ENCODE results near the gene HAND1.
A peak's percentile ranks its signal among the peaks of the same experiment; 100 is the strongest.

HAND1 gene

GRCh38 chr5:154477382-154478223 lies 424 bp downstream of the HAND1 start:
- no peak for DNase-seq

DNA sequence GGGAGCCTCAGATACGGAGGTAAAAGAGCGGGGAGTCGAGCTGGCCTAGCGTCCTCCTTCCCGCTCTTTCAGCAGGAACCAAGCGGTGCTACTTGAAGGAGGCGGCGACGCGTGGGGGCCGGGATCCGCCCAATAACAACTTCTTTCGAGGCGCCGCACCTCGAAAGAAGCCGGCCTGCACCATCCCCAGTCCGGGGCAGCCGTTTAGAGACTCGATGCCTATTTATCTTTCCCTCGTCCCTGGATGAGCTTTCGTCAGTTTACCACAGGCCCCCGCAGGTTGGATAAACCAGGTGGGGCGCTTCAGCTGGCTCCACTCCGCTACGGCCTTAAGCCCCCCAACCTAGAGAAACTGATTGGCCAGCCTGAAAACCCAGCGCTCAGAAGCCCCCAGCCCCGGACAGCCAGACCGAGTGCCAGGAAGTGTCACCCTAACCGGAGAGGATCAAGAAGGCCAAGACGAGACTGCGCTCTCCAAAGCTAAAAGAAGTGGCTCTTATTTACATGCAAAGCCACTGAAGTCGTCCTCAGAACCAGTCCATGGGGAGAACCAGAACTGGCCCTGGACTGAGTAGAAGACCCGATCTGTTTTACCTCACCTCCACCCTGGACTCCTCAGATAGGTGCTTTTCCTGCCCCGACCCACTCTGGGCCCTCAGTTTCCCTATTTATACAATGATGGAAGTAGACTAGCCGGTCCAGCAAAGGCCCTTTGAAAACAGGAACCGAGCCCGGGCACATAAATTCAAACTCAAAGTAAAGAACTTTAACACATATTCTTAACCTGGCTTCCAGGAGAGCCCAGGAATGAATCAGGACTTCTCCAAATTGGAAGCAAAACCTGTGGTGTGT lies 1.4 kb downstream of the HAND1 start:
- DNase-seq: no peak

DNA sequence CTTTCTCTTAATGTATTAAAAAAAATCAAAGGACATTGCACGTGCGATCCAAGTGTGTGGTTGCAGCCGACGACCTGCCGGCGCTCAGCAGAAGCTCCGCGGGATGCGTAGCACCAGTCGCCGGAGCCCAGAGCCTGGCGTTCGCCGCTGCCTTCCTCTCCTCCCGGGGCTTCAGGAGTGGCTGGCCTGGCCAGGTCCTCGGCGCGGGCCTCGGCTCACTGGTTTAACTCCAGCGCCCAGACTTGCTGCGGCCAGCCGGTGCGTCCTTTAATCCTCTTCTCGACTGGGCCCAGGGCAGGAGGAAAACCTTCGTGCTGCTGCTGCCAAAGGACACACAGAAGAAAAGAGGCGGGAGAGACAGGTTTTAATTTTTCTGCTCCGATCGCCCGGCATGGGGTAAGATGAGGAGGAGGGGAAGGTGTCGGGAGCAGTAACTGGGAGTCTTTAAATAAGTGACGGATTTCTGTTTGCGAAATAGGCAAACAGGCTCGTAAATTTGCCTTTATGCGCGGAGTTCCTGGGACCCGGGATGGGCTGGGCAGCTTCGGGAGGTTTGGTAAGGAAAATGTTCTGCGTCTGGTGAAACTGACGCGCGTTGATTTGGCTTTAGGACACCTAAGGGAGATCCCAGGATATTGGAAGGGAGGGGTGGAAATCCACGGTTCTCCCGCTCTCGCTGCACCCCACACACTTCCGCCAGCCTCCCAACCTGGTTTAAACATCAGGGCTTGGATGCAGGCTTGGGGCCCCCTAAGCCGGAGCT lies 2.3 kb downstream of the HAND1 start:
- no peak for DNase-seq

DNA sequence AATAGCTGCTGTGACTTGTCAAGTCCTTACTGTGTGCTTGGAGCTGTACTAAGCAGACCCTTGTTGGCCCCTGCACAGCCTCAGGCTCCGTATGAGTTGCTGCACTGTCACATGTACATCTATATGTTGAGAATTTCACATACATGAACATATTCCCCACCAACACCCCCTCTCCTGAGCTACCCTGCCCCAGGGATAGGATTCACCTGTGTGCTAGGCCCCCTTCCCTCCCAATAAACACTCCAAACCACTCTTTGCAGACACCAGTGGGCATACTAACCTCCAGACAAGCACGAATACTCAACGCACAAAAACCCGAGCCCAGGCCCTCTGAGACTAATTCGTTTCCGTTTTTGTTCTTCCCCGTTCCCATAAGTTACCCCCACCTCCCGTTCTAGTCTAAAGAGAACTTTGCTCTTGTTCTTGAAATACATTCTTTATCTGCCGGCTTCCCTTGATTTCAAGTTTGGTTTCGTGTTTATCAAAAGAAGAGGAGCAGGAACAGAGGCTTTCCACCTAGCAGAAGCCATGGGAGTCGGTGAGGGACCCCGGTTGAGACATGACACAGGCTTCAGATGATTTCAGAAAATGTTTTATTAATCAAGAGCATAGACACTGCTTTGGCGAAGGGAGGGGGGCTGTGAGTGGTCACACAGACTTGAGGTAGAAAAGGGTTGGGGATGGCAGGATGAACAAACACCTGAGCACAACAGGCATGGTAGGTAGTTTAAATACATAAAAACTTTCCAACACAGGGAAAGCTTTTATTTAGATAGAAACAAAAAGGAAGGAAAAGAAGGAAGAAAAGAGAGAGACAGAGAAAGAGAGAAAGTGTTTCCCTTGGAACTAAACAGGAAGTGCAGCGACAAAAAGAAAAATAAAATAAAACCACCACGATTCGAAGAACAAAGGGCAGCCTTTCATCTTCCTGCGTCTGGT lies 3.4 kb downstream of the HAND1 start:
- DNase-seq: no peak

- no peak for DNase-seq
Observed at GRCh38 chr5:154473581-154474283, 4.3 kb downstream of the HAND1 start.

GRCh38 chr5:154472871-154473580 lies 5.0 kb downstream of the HAND1 start:
- DNase-seq: no peak

DNA sequence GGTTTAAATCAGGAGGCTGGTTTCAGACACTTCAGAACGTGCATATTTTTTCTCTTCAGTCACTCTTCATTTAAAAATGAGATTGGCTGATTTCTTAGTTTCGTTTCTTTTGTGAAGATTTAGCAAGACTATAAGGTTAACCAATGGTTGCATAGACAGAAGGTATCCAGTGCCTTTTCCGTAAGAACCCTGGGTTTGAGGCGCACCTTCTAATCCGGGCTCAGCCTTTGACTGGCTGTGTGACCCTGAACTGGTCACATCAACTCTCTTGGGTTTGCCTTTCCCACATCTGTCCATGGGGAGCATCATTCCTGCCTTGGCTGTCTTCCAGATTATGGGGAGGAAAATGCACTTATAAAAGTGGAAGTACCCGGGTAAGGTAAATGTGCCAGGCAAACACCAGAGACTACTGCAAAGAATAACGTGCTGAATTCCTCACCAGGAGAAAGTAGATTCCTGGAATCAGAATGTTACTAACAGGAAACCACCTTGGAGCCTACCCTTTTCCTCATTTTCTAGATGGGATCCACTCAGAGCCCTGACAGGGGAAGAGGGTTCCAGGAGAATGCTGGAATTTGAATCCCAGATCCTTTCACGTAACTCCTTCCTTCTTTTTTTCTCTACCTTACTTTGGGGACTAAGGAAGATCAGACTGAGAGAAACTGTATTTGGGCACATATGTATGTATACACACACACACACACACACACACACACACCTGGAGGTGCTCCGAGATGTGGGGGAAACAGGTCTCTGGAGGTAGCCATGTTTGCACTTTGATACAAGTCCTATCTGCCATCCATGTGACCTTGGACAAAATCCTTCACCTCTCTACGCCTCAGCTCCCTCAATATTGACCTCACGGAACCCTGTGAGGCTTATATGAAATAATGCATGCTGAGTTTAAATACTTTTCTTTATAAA lies 6.8 kb downstream of the HAND1 start:
- no peak for DNase-seq

GRCh38 chr5:154470137-154470536 lies 7.9 kb downstream of the HAND1 start:
- DNase-seq: no peak

DNA sequence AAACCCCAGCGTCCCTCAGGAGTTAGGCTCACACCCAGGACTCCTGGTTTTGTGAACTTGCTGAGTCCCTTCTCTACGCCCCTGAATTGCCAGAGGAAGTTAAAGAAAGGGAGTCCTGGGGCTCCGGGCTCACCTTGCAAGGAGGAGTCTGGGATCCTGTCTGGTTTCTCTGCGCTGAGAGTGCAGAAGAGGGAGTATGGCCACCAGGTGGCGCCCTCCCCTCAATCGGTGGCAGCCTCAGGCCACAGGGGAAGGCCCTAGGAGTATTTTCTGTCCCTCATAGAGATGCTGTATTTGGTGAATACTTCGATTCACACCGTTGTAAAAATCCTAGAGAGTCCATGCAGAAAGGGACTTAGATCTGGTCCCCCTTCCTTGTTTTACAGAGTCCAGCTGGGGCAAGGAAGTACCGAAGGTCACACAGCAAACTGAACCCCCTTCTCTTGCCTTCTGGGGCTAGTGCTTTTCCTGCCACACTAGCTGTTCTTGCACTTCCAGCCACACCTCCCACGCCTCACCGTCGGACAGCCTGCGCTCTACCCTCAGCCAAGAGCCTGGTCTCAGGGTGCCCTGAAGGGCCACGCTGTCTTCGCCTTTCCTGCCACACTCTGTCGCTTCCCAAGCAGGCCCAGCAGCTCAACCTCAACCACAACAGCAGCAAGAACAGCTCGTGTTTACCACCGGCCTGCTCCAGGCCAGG lies 10.2 kb downstream of the HAND1 start:
- peak; percentile 66 for DNase-seq

GRCh38 chr5:154466671-154467070 lies 11.4 kb downstream of the HAND1 start:
- DNase-seq: no peak

DNA sequence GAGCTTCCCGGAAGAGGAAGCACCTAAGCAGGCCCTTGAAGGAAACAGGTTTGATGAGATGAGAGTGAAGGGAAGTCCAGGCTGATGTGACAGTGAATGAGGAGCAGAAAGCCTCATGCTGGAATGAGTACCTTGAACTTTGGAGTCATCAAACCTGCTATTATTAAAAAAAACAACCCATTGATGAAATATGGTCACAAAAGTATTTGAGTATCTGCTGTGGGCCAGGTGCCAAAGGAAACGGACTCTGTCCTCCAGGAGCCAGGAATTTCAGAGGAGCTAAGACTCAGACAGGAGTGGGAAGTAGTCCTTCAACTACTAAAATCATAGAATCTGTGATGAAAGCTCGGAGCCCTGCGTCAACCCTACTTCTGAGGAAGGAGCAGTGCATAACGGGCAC lies 11.9 kb downstream of the HAND1 start:
- no peak for DNase-seq

DNA sequence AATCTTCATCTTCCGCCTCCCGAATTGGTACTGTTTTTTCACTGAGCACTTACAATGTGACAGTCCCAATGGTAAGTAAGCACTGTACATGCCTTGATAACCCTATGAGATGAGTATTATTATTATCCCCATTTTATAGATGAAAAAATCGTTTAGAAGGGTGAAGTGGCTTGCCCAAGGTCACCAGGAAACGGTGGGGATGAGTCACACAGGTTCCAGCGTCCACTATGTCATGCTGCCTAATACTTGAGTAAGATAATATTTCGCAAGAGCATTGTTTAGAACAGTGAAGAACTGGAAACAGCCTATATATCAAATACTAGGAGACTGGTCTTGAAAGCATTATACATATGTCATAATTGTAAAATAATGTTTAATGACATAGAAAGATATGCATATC lies 12.9 kb downstream of the HAND1 start:
- DNase-seq: no peak

DNA sequence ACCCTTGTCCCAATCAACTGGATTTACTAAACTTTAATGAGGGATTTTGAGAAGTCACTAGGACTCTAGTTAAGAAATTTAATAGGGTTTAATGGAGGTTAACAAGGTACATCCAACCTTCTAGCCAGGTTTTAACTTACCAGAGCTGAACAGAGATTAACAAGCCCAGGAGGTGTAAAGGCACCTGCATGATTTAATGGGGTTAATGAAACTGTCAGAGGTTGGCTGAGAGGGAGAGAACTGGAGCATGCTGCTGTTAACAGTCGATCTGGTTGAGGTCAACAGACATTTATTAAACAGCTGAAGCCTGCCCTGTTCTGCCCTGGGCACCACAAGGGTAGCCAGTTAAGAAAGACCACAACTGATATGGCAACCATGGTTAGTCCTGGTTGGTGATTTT lies 13.6 kb downstream of the HAND1 start:
- no peak for DNase-seq

DNA sequence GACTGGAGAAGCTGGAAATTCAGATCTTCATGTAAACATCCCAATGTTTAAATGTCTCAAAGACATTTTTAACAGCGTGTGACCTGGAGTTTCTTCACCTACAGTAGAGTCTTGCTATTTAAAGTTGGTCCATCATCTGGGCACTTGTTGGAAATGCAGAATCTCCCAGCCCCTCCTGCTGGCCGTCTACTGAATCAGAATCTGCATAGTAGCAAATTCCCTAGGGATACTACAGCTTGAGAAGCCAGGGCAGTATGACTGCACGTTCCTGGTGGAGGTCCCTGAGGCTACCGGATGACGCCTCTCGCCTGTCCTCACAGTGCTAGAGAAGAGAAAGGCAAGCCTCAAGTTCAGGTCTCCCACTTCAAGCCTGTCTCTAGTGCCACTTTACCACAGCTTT lies 16.5 kb downstream of the HAND1 start:
- peak; percentile 1 for DNase-seq

DNA sequence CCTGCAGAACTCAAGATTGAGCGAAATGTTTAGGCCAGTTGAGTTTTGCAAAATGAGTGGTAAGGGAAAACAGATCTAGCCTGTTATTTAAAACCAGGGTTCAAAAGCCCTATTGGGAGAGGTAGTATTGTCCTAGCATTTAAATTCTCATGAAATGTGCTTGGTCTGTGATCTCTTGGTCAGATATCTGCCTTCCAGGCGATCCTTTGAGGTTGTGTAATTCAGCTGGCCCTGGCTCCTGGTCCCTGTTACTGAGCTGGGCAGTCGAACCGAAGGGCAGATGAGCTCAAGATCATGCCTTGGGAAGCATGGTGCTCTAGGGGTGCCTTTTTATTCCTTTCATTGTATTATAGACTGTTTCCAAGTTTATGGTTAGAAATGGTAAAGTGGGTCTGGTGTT lies 17.9 kb downstream of the HAND1 start:
- no peak for DNase-seq

DNA sequence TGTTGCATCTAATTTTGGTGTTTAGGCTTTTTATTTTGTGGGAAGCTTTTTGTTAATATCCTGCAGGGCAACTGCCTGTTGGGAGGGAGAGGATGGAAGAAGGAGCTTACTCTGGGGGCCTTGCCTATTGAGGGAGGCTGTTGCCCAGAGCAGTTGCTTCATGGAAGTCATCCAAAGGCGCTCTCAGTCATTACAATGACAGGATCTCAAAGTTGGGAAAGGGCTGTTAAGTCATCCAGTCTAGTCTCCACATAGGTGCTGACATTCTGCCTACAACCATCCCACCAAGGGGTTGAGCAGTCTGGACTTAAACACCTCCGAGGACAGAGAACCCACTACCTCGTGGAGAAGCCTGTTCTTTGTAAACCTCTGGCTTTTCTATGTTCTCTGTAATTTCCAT lies 19.0 kb downstream of the HAND1 start:
- no peak for DNase-seq

DNA sequence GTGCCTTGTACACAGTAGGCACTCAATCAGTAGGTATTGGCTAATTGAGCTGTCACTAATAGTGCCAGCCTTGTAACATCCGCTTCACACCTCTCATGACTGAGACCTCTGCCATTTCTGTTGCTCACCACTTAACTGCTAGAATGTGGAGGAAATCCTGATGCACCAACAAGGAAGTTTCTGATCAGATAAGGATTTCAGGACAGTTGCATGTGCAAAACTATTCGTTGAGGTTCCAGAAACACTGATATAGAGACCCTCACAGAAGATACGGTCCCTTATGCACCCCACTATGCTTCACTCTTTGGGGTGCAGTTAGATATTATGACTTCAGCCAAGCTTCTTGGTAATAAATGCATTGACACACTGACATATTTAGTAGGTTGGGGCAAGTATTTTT lies 21.5 kb downstream of the HAND1 start:
- DNase-seq: no peak

DNA sequence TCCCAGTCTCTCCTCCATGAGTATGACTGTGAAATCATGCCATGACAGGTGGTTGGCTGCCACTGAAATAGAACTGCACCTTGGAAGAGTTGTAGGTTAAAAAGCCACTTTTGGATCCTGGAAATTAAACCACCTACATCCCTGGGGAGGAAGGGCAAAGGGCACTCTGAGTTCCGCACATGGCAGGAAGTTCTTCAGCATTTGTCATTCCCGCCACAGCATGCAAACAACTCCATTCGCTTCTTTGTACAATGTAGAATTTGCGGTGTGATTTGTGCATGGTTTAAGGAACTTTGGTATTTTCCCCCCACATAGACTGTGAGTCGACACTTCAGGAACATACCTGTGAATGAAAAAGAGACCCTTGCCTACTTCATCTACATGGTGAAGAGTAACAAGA lies 22.4 kb downstream of the HAND1 start:
- no peak for DNase-seq

DNA sequence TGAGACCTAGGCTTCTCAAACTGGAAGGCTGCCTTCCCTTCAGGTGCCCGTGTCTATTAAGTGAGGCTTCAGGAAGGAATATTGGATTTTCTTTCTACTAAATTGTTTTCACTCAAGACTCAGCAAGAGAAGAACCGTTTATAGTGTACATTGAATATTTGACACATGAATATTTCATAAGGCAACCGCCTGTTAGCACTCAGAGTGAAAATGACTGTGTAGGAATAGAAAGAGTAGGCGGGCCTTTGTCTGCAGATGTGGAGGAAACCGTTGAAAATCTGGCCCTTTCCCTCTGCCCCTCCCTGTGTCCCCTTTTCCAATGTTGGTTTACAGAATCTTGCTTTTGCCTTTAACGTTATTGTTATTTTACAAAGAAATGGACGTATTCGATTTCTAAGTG lies 26.1 kb downstream of the HAND1 start:
- no peak for DNase-seq

All from NCI-H2171 treated with DMSO at 0.1 percent for 48 hours (cell line).